NB4 (cell line): Measurements from ENCODE around the gene CSNK1A1.

Experiments
- POLR2A ChIP-seq: IDR thresholded peaks from 2 replicates; pipeline ENCODE4 v1.6.1; 2011; ENCODE audit warnings: mild to moderate bottlenecking; ENCODE audit not compliant: insufficient read length; ENCODE audit errors: extremely low read depth
- TF ChIP-seq, protein P1 (sequence below): IDR thresholded peaks from one replicate; pipeline ENCODE4 v1.5.1; 2012; ENCODE audit warnings: low read depth, low read length

DNA sequence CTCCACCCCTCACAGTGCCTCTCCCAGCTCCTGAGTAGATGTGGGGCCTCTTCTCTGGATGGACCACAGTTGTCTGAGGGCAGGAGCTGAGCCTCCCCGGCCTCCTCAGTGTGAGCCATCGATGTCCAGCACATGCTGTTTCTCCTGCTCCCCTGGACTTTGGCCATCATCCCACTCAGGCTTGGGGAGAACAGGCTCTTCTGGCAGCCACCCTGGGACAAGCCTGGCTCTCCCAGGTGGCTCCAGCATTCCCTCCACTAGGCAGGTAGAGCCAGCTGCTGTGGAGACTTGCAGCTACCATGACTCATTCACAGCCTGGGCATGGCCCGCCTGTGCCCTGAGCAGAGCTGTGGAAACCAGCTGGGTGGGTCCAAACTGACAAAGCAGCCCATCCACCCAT, 77.0 kb downstream of the CSNK1A1 start:
- TF ChIP-seq, protein P1, sequence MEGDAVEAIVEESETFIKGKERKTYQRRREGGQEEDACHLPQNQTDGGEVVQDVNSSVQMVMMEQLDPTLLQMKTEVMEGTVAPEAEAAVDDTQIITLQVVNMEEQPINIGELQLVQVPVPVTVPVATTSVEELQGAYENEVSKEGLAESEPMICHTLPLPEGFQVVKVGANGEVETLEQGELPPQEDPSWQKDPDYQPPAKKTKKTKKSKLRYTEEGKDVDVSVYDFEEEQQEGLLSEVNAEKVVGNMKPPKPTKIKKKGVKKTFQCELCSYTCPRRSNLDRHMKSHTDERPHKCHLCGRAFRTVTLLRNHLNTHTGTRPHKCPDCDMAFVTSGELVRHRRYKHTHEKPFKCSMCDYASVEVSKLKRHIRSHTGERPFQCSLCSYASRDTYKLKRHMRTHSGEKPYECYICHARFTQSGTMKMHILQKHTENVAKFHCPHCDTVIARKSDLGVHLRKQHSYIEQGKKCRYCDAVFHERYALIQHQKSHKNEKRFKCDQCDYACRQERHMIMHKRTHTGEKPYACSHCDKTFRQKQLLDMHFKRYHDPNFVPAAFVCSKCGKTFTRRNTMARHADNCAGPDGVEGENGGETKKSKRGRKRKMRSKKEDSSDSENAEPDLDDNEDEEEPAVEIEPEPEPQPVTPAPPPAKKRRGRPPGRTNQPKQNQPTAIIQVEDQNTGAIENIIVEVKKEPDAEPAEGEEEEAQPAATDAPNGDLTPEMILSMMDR: no peak
- TF ChIP-seq POLR2A: no peak
